GM21717 (cell line): ENCODE measurements around the gene ZNF829.

Experiments used
- ATAC-seq: cut with Tn5 transposase; IDR thresholded peaks from one replicate; pipeline ENCODE4 v1.9.1; 2021; ENCODE audit warnings: mild to moderate bottlenecking, moderate library complexity; ENCODE audit not compliant: unreplicated experiment

Gene ZNF829

DNA sequence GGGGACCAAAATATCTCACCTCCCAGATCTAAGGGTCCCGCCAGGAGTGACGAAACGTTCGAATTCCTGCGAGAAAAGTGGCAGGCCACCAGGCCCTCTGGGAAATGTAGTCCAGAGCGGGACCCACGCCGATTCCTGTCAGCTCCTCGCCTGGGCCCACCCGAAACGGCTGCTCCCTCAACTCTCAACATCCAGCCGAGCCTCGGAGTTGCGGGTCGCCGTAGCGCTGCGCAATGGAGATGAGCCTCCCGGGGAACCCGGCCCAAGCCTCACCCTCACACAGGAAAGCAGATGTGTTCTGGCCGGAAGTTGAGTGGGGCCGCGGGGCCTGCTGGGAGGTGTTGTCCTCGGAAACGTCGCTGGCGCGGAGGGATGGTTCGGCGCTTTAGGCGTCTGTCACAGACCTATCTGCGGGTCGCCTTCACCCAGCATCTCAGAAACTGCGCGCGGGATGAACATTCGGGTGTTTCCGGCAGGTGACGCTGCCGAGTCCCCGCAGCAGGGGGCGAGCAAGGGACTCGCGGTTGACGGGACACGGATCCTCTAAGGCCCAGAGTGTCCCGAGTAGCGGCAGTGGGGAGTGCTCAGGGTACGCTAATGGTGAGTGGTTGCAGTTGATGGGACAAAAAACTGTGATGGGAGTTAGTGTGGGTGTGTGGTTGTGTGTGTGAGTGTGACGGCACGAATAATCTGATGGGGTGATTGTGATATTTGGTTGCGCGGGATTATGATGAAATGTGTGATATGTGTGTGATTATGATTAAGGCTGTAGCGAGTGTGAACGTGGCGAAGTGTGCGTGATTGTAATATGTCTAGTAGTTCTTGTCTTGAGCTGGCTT, at the start of gene ZNF829, which contains the start of gene ZNF568:
ZNF829 (minus strand) TSS at position 300 of the 839 bp plus-strand sequence. CDS start 1,124 bp downstream, outside the sequence.
ZNF568 (plus strand) TSS at position 341 of the 839 bp plus-strand sequence. CDS start 6,439 bp downstream, outside the sequence.
- ATAC-seq: peak; percentile 84

DNA sequence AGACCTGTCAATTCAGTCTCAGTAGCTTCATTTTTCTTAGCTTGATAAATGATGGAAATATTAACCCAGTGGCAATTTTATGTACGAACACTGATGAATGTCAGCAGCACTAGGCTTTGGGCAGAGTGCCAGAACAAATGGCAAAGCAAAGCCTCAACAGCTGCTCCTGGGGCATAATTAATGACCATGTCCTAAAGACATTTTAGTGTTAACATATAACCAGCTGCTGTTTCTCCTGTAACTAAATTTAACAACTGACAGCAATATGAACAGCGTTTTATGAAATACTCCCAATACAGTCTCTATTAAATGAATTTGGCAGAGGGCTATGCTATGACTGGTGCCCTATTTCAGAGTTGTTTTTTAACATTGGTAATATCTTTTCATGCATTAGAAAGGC, 47.2 kb upstream of the ZNF829 start:
- no peak for ATAC-seq

DNA sequence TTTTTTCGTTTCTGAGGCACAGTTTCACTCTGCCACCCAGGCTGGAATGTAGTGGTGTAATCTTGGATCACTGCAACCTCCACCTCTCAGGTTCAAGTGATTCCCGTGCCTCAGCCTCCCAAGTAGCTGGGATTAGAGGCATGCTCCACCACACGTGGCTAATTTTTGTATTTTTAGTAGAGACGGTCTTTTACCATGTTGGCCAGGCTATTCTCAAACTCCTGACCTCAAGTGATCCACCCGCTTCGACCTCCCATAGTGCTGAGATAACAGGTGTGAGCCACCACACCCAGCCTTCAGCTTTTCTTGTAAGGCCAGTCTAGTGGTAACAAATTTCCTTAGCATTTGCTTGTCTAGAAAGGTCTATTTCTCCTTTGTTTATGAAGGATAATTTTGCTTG, 46.3 kb upstream of the ZNF829 start:
- no peak for ATAC-seq

- ATAC-seq: no peak
These were observed 34.4 kb upstream of the ZNF829 start for GRCh38 chr19:36950335-36951119.

- ATAC-seq: no peak
These were observed 23.1 kb upstream of the ZNF829 start for GRCh38 chr19:36939153-36939552.

- ATAC-seq: no peak
These were observed 15.6 kb upstream of the ZNF829 start for GRCh38 chr19:36931684-36932083.

GRCh38 chr19:36918090-36918489, 2.0 kb upstream of the ZNF829 start:
- ATAC-seq: no peak

- ATAC-seq: no peak
These were observed 900 bp upstream of the ZNF829 start for GRCh38 chr19:36916991-36917390.

GRCh38 chr19:36898422-36898821, 17.7 kb downstream of the ZNF829 start:
- no peak for ATAC-seq

DNA sequence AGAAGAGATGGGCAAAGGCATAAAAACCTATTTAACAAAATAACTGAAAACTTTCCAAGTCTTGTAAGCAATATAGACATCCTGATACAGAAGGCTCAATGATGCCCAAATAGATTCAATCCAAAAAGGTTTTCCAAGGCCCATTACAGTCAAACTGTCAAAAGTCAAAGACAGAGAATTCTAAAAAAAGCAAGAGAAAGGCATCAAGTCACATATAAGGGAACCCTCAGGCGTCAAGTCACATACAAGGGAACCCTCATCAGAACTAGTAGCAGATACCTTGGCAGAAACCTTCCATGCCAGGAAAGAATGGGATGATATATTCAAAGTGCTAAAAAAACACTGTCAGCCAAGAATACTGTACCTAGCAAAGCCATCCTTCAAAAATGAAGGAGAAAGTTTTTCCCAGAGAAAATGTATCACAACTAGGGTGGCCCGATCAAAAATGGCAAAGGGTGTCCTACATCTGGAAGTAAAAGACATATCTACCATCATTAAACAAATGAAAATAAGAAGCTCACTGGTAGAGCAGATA, 21.2 kb downstream of the ZNF829 start:
- no peak for ATAC-seq

- ATAC-seq: no peak
These were observed 24.2 kb downstream of the ZNF829 start for GRCh38 chr19:36891768-36892357.

DNA sequence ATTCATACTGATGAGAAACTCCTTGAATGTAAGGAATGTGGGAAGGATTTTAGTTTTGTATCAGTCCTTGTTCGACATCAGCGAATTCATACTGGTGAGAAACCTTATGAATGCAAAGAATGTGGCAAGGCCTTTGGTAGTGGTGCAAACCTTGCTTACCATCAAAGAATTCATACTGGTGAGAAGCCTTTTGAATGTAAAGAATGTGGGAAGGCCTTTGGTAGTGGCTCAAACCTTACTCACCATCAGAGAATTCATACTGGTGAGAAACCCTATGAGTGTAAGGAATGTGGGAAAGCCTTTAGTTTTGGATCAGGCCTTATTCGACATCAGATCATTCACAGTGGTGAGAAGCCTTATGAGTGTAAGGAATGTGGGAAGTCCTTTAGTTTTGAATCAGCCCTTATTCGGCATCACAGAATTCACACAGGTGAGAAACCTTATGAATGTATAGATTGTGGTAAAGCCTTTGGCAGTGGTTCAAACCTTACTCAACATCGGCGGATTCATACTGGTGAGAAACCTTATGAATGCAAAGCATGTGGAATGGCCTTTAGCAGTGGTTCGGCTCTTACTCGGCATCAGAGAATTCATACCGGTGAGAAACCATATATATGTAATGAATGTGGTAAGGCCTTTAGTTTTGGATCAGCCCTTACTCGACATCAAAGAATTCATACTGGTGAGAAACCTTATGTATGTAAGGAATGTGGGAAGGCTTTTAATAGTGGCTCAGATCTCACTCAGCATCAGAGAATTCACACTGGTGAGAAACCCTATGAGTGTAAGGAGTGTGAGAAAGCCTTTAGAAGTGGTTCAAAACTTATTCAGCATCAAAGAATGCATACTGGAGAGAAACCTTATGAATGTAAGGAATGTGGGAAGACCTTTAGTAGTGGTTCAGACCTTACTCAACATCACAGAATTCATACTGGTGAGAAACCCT, 38.8 kb downstream of the ZNF829 start:
- ATAC-seq: no peak

DNA sequence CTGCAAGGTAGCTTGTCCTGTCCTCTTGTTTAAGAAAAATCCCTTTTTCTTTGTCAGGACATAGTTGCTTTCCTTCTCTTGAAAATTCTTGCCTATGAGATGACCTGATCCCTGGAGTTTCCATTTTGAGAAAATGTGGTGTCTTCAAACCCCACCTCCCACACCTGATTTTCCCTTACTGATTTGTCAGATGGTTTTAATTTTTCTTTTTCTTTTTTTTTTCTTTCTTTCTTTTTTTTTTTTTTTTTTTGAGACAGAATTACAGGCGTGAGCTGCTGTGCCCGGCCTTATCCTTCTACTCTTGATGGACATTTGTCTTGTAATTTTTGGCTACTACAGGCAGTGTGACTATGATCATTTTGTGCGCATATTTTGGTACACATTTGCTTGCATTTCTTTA, 64.2 kb downstream of the ZNF829 start:
- ATAC-seq: no peak

GRCh38 chr19:36850559-36851442, 65.3 kb downstream of the ZNF829 start, which contains the start of gene ZNF345:
ZNF345 (plus strand) TSS chr19:36850876; CDS start chr19:36876831, 25,955 bp downstream.
- peak; percentile 76 for ATAC-seq

DNA sequence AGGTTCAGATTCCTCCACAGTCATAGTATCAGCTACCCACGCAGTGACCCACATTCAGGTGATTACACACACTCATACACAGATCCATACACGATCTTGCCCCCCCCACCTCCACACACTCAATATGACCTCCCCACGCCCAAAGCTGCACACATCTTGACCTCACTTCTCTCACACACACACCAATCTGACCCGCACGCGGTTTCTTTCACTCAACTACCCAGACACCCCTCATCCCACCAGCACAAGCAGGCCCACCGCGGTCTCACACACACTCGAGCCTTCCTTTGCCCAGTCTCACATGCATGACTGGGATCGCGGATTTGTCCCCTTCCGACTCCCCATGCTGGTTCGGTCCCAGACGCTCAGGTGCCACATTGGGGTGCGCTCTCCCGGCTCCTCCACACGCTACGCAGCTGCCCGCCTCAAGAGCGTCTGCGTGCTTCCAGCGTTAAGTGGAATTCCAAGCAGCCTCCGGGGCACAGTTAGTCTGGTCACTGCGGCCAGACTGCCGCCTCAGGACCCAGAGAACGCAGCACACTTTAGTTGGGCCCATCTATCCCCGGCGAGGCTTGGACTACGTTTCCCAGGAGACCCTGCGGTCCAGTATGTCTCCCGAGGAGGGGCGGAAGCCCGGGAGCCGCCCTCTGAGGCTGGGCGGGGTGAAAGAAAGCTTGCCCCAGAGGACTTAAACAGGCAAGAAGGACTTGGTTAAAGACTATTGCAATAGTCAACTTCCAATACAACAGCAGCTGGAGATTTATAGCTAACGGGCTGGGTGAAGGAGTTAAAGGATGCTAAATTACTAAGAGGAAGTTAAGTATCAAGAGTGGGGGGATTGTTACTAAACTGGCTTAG, 66.2 kb downstream of the ZNF829 start:
- ATAC-seq: peak; percentile 88

GRCh38 chr19:36847968-36848367, 68.1 kb downstream of the ZNF829 start:
- no peak for ATAC-seq

- ATAC-seq: peak; percentile 20
These were observed 77.2 kb downstream of the ZNF829 start for GRCh38 chr19:36838784-36839324.
